Measurements from ENCODE around the gene PTPRA.

The PTPRA gene

GRCh38 chr20:2937902-2938301, 64.6 kb downstream of the PTPRA start:
- TF ChIP-seq CTCF (IDR thresholded peaks at IDR 0.05; ENCODE audit: insufficient read depth, low read length) = no peak
- TF ChIP-seq SPI1 (IDR thresholded peaks at IDR 0.05; ENCODE audit: borderline replicate concordance, low read depth) = no peak
- no peak for TF ChIP-seq GABPA (IDR thresholded peaks at IDR 0.05; ENCODE audit: low read depth)
- no peak for TF ChIP-seq POLR2AphosphoS5 (IDR thresholded peaks at IDR 0.05; ENCODE audit: low read depth)
- TF ChIP-seq REST (IDR thresholded peaks at IDR 0.05; ENCODE audit: insufficient replicate concordance, low read depth) = no peak
- Histone ChIP-seq H3K27ac (replicated peaks) (no peak overlapping the region), H3K4me3 (replicated peaks; ENCODE audit: insufficient read depth, low read length) (no peak overlapping the region), H3K27me3 (ENCODE audit: insufficient read depth, poor library complexity, severe bottlenecking) (no peaks in the 10 kb centered on the region)
- DNase-seq (ENCODE audit: low read depth in 1 of 2, low spot score in 1 of 2) = no peak

- DNase-seq (ENCODE audit: low read depth in 1 of 2, low spot score in 1 of 2) = no peak
- Histone ChIP-seq H3K27me3 (ENCODE audit: insufficient read depth, poor library complexity, severe bottlenecking) (no peaks in the 10 kb centered on the region), H3K27ac (replicated peaks) (no peak overlapping the region), H3K4me3 (replicated peaks; ENCODE audit: insufficient read depth, low read length) (no peak overlapping the region)
- no peak for TF ChIP-seq POLR2AphosphoS5 (IDR thresholded peaks at IDR 0.05; ENCODE audit: low read depth)
- TF ChIP-seq CTCF (IDR thresholded peaks at IDR 0.05; ENCODE audit: insufficient read depth, low read length) = no peak
- TF ChIP-seq SPI1 (IDR thresholded peaks at IDR 0.05; ENCODE audit: borderline replicate concordance, low read depth) = no peak
- TF ChIP-seq GABPA (IDR thresholded peaks at IDR 0.05; ENCODE audit: low read depth) = no peak
- TF ChIP-seq REST (IDR thresholded peaks at IDR 0.05; ENCODE audit: insufficient replicate concordance, low read depth) = no peak
Measured at GRCh38 chr20:2942439-2942838, 69.2 kb downstream of the PTPRA start.

GRCh38 chr20:2946988-2947961, 74.0 kb downstream of the PTPRA start:
- Histone ChIP-seq H3K27me3 (ENCODE audit: insufficient read depth, poor library complexity, severe bottlenecking) (no peaks in the 10 kb centered on the region), H3K4me3 (replicated peaks; ENCODE audit: insufficient read depth, low read length) (no peak overlapping the region), H3K27ac (replicated peaks) (peak overlapping the region; percentile 44)
- no peak; the same call in 1 of the 2 replicates for TF ChIP-seq SPI1 (IDR thresholded peaks at IDR 0.05; ENCODE audit: borderline replicate concordance, low read depth)
- TF ChIP-seq REST (IDR thresholded peaks at IDR 0.05; ENCODE audit: insufficient replicate concordance, low read depth) = no peak
- no peak for TF ChIP-seq GABPA (IDR thresholded peaks at IDR 0.05; ENCODE audit: low read depth)
- TF ChIP-seq CTCF (IDR thresholded peaks at IDR 0.05; ENCODE audit: insufficient read depth, low read length) = no peak
- no peak for TF ChIP-seq POLR2AphosphoS5 (IDR thresholded peaks at IDR 0.05; ENCODE audit: low read depth)
- peak; percentile 28 to 81 for DNase-seq (ENCODE audit: low read depth in 1 of 2, low spot score in 1 of 2)
